ENCODE data around the gene ATRN. TPM values are rescaled to one million over a fixed set of nuclear protein-coding genes. Genes with fewer than 3 reads are reported as not detected.

ATRN gene
- total RNA-seq, 6 donors from 2014 or later, result 13.6 to 39.5 (median 27.0) TPM

DNA sequence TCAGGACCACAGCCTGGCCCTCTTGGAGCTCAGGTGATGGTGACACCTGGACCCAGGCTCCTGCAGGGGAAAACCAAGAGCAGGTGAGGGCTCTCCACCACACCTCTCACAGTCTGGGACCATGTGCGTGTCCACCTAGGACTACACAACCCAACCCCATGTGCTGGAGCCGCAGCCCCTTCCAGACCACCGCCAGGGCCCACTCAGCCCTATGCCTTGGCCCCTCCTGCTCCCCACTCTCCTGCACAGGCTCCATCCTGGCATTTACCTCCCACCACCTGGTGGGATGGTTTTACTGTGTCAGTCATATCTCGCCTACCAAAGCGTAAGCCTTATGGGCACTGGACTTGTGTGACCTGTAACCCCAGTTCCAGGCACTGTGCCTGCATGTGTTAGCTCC lies 224.0 kb downstream of the ATRN start:
- no peaks in the 10 kb centered on the region for H3K27me3 ChIP-seq
- DNase-seq, result no peak
- H3K9me3 ChIP-seq, result peaks cover 0 to 6% (median 2%) of the 10 kb centered on the region in 4 donors
- WGBS, 2 donors, result 89 to 96% methylated on average over 5 of the region's 5 CpGs
- H3K4me3 ChIP-seq, result no peak overlapping the region
- H3K36me3 ChIP-seq, result no peaks in the 10 kb centered on the region
- no peak for ATAC-seq (ENCODE audit: low FRiP score in 2 of 2)
- H3K4me1 ChIP-seq, result no peaks in the 10 kb centered on the region
- no peak overlapping the region for H3K27ac ChIP-seq
- TF ChIP-seq, protein P1, sequence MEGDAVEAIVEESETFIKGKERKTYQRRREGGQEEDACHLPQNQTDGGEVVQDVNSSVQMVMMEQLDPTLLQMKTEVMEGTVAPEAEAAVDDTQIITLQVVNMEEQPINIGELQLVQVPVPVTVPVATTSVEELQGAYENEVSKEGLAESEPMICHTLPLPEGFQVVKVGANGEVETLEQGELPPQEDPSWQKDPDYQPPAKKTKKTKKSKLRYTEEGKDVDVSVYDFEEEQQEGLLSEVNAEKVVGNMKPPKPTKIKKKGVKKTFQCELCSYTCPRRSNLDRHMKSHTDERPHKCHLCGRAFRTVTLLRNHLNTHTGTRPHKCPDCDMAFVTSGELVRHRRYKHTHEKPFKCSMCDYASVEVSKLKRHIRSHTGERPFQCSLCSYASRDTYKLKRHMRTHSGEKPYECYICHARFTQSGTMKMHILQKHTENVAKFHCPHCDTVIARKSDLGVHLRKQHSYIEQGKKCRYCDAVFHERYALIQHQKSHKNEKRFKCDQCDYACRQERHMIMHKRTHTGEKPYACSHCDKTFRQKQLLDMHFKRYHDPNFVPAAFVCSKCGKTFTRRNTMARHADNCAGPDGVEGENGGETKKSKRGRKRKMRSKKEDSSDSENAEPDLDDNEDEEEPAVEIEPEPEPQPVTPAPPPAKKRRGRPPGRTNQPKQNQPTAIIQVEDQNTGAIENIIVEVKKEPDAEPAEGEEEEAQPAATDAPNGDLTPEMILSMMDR (IDR thresholded peaks at IDR 0.05), result no peak
- no peak for TF ChIP-seq POLR2AphosphoS5 (IDR thresholded peaks at IDR 0.05)
- no peak for TF ChIP-seq POLR2A (IDR thresholded peaks at IDR 0.05)
- TF ChIP-seq EP300 (IDR thresholded peaks at IDR 0.05), result no peak

DNA sequence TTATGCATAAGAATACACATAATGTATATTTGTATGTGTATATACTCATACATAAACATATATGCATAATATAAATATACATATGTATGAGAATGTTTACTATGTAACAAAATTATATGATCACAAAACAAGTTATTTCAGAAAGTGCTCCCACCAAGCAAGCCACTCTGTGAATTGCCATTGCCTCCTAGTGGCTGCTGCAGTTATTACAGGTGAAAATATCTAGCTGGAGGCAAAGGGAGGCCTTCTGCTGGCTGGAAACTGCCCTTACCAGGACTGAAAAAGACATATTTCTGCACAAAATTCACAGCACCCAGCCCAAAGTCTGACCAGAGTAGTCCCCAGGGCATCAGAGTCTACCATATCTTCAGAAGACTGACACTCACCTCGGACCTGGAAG lies 225.4 kb downstream of the ATRN start:
- Histone ChIP-seq H3K27me3 (no peaks in the 10 kb centered on the region), H3K4me1 (no peaks in the 10 kb centered on the region), H3K27ac (no peak overlapping the region), H3K36me3 (no peaks in the 10 kb centered on the region), H3K4me3 (no peak overlapping the region), H3K9me3 (peaks cover 0 to 6% (median 2%) of the 10 kb centered on the region in 4 donors)
- ATAC-seq (ENCODE audit: low FRiP score in 2 of 2) (no peak), DNase-seq (no peak)
- TF ChIP-seq EP300 (IDR thresholded peaks at IDR 0.05), result no peak
- TF ChIP-seq POLR2A (IDR thresholded peaks at IDR 0.05), result no peak
- no peak for TF ChIP-seq POLR2AphosphoS5 (IDR thresholded peaks at IDR 0.05)
- TF ChIP-seq, protein P1 (IDR thresholded peaks at IDR 0.05), result no peak
- 80 to 100% methylated on average over 1 of the region's 1 CpG for WGBS, 2 donors

DNA sequence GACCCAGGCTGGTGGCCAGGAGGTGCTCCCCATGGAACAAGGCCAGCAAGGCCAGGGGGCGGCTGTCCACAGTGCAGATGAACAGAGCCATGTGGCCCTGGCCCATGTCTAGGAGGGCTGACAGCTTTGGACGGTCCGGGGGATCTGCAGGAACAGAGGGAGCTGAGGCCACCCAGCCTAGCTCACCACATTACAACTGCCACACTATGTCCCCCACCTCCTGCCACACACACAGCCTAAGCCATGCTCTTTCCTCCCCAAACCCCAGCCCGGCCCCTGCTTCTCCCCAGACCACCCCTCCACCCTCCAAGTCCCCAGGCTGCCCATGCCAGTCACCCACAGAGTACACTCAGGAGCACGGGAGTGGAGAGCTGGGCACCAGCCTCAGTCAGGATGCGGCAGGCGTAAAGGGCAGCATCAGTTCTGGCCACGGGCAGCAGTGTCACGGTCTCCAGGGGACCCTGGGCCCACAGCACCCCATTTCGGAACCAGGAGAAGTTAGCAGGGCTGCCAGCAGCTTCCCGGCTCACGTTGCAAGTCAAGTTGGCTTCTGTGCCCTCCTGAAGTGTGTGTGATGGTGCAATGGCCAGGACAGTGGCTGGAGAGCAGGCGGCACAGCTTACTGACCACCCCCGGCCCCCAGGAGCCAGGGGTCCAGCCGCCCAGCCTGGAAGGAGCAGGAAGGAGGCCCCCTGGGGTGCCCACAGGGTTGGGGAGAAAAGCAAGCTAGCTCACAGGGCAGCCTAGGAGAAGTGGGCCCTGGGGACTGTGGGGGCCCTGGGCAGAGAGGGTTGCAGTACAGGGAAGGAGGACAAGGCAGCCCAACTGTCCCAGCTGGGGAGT lies 226.1 kb downstream of the ATRN start:
- no peaks in the 10 kb centered on the region for H3K27me3 ChIP-seq
- DNase-seq (no peak), ATAC-seq (ENCODE audit: low FRiP score in 2 of 2) (no peak)
- H3K36me3 ChIP-seq, result no peaks in the 10 kb centered on the region
- H3K4me3 ChIP-seq, result no peak overlapping the region
- no peak for TF ChIP-seq POLR2AphosphoS5 (IDR thresholded peaks at IDR 0.05)
- TF ChIP-seq, protein P1 (IDR thresholded peaks at IDR 0.05), result no peak
- TF ChIP-seq EP300 (IDR thresholded peaks at IDR 0.05), result no peak
- TF ChIP-seq POLR2A (IDR thresholded peaks at IDR 0.05), result no peak
- WGBS, 2 donors, result 88 to 91% methylated on average over 4 to 13 of the region's 15 CpGs
- no peak overlapping the region for H3K27ac ChIP-seq
- H3K4me1 ChIP-seq, result no peaks in the 10 kb centered on the region
- peaks cover 0 to 6% (median 2%) of the 10 kb centered on the region in 4 donors for H3K9me3 ChIP-seq

DNA sequence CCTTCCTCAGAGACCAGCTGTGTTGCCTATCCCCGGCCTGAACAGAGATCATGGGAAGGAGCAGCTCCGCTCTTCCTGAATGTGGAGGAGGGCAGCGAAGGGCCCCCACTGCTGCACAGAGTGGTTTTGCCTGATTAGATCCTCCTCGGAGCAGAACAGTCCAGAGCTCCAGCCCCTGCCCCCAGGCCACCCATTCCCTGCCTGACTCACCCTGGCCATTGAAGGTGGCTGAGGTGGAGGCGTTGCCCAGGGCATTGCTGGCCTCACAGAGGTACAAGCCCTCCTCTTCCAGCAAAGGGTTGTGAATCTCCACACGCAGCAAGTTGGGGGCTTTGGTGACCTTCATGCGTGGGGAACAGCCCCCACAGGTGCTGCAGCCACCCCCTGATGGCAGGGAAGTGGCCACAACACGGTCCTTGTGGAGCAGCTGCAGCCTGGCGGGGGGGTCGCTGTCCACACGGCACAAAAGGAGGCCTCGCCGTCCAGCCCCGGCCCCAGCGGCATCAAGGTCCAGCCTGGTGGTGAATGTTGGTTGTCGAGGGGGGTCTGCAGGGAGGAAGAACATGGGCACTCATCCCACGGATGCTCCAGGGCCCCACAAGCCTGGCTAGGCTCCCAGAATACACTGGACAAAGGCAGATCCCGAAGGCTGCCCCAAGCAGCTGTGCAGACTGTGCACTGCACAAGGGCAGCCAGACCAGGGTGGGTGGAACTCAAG lies 226.9 kb downstream of the ATRN start:
- no peaks in the 10 kb centered on the region for H3K4me1 ChIP-seq
- H3K4me3 ChIP-seq, result no peak overlapping the region
- H3K27ac ChIP-seq, result no peak overlapping the region
- H3K27me3 ChIP-seq, result no peaks in the 10 kb centered on the region
- no peaks in the 10 kb centered on the region for H3K36me3 ChIP-seq
- TF ChIP-seq POLR2A (IDR thresholded peaks at IDR 0.05) (no peak), POLR2AphosphoS5 (IDR thresholded peaks at IDR 0.05) (no peak), EP300 (IDR thresholded peaks at IDR 0.05) (no peak)
- TF ChIP-seq, protein P1 (IDR thresholded peaks at IDR 0.05), result no peak
- H3K9me3 ChIP-seq, result peaks cover 0 to 6% (median 2%) of the 10 kb centered on the region in 4 donors
- 73 to 78% methylated on average over 4 to 17 of the region's 18 CpGs for WGBS, 2 donors
- DNase-seq (no peak), ATAC-seq (ENCODE audit: low FRiP score in 2 of 2) (peak in 1 of 2 donors; percentile 3)
